Measurements from ENCODE around the gene RRAD. TPM values are rescaled to one million over a fixed set of nuclear protein-coding genes. Genes with fewer than 3 reads are reported as not detected.
"Not testable (repeated sequence)": the region's sequence is repeated elsewhere in the genome, so short reads cannot be mapped to it uniquely, and the experiment has no call there.

The RRAD gene
- total RNA-seq, 1 donor from 2014 or later, result 40.2 TPM

DNA sequence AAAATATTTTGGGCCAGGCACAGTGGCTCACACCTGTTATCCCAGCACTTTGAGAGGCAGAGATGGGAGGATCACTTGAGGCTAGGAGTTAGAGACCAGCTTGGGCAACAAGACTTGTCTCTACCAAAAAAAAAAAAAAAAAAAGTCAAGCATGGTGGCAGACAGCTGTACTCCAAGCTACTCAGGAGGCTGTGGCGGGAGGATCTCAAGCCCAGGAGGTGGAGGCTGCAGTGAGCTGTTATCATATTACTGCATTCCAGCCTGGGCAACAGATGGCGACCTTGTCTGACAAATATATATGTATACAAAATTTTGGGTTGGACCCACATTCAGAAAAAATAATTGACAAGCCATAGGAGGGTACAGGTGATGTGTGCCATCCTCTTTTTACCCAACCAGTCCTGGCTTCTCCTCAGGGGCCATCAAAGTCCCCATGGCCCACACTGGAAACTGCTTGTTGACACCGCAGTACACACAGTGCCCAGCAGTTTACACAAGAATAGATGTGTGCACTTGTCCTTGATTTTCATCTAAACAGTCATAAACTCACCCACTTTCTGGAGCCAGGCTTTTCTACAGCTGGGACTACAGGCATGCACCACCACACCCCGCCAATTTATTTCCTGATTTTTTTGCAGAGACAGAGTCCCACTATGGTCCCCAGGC lies 11.7 kb upstream of the RRAD start:
- H3K4me3 ChIP-seq (ENCODE audit: low read depth, low read length), result no peak overlapping the region
- no peak for DNase-seq (ENCODE audit: low read depth)
- TF ChIP-seq, protein P1, sequence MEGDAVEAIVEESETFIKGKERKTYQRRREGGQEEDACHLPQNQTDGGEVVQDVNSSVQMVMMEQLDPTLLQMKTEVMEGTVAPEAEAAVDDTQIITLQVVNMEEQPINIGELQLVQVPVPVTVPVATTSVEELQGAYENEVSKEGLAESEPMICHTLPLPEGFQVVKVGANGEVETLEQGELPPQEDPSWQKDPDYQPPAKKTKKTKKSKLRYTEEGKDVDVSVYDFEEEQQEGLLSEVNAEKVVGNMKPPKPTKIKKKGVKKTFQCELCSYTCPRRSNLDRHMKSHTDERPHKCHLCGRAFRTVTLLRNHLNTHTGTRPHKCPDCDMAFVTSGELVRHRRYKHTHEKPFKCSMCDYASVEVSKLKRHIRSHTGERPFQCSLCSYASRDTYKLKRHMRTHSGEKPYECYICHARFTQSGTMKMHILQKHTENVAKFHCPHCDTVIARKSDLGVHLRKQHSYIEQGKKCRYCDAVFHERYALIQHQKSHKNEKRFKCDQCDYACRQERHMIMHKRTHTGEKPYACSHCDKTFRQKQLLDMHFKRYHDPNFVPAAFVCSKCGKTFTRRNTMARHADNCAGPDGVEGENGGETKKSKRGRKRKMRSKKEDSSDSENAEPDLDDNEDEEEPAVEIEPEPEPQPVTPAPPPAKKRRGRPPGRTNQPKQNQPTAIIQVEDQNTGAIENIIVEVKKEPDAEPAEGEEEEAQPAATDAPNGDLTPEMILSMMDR (conservative IDR thresholded peaks at IDR 0.05; ENCODE audit: low read depth, low read length), result no peak

DNA sequence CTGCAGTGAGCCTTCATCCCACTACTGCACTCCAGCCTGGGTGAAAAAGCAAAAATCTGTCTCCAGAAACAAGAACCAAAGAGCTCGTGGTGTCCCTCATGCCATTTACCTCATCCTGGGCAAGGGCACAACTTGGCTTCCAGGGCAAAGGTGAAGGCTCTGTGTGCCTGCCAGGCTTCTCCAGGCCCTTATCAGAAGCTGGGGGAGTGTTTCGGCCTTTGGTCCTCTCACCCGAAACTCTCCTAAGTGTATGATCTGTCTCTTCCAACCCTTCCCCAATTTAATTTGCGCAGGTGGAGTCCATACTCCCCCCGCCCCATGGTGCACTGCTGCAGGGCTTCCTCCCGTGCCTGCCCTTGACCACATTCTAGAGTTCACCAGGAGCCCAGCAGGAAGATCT lies 11.1 kb upstream of the RRAD start:
- TF ChIP-seq, protein P1 (conservative IDR thresholded peaks at IDR 0.05; ENCODE audit: low read depth, low read length), result no peak
- H3K4me3 ChIP-seq (ENCODE audit: low read depth, low read length), result peak overlapping the region; percentile 78
- DNase-seq (ENCODE audit: low read depth), result no peak

DNA sequence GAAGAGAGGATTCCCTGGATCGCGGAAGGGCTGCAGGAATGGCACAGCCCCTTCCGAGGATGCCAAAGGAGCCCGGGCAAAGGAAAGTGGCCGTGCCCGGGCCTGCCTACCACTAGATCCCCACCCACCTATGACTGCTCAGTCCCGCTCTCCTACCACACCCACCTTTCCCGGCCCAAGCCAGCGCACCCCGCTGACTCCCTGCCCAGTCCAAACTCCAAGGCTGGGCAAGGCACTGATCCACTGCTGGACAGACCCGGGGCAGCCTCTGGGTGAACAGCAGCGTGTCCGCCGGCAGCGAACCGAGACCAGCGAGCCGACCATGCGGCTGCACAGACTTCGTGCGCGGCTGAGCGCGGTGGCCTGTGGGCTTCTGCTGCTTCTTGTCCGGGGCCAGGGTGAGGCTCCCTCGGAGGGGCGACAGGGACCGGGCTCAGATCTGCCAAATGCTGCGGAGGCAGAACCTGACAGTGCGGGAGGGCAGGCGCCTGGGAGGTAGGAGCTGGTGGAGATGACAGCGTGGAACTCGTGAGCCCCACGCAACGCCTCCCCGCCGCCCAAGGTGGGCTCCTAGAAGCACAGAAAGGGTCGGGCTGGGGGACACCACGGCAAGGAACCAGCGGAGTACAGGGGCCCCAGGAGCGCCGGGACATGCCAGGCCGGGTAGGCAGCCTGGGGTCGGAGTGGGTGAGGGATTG lies 10.1 kb upstream of the RRAD start, which contains the start of gene CES2:
Gene CES2, plus strand, starts transcription at position 203 of the 698 bp plus-strand sequence. Its CDS starts 120 bp downstream, at position 323.
- DNase-seq (ENCODE audit: low read depth), result no peak
- TF ChIP-seq, protein P1 (conservative IDR thresholded peaks at IDR 0.05; ENCODE audit: low read depth, low read length), result no peak
- H3K4me3 ChIP-seq (ENCODE audit: low read depth, low read length), result peak within 1 kb of the TSS; percentile 78

DNA sequence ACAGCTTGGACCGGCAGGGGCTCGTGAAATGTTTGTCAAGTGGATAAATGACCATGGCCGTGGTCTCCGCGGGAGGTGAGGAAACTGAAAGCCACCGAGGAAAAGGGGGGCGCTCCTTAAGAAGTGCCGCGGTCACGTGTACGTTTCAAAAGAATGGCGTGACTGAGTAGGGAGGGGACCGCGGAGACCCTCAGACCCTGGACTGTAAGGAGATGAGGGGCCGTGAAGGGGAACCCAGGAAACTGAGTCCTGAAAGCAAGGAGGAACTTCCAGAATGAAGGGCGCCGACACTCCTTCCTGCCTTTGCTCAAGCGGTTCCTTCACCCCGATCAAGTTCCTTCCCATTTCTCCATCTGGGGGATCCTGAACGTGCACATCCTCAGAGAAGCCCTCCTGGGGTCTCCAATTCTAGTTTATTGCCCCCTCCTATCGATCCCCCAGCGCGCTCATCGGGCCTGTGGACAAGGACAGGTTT lies 9.5 kb upstream of the RRAD start:
- DNase-seq (ENCODE audit: low read depth), result not testable (repeated sequence)
- peak overlapping the region; percentile 78 for H3K4me3 ChIP-seq (ENCODE audit: low read depth, low read length)

DNA sequence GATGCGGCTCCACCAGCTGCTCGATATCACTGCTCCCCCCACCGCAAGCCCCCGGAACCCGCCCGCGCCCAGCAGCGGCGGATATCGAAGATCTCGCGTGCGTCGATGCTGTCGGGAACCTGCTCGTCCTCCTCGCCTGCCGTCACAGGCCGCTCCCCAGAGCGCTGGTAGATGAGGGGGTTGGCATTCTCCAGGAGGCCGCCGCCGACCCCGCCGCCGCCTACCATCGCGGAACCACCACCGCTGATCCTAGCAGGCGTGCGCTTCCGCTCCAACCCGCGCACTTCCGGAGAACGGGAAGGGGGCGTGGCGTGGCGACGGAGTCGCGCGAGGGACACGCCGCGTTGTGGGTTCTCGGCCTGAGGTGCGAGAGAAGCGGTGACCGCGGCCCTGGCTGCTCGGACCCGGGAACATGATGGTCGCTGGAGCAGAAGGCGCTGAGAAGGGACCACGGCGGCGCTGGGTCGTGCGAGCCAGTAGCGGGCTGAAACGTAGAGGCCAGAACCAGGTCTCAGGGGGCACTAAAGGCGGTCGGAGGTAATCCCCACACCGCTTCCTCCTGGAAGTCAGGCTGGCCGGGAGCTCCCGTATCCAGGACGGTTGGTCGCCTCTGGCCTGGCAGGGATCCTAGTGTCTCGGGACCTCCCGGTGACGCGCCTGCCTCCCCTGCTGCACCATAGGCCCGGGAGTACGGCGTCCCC lies 9.0 kb upstream of the RRAD start, which contains the start of gene CIAO2B:
Gene CIAO2B, minus strand, starts transcription at position 265 of the 701 bp plus-strand sequence. Its CDS starts 38 bp downstream, at position 227.
- TF ChIP-seq, protein P1 (conservative IDR thresholded peaks at IDR 0.05; ENCODE audit: low read depth, low read length), result no peak
- DNase-seq (ENCODE audit: low read depth), result no peak
- peak within 1 kb of the TSS; percentile 78 for H3K4me3 ChIP-seq (ENCODE audit: low read depth, low read length)

DNA sequence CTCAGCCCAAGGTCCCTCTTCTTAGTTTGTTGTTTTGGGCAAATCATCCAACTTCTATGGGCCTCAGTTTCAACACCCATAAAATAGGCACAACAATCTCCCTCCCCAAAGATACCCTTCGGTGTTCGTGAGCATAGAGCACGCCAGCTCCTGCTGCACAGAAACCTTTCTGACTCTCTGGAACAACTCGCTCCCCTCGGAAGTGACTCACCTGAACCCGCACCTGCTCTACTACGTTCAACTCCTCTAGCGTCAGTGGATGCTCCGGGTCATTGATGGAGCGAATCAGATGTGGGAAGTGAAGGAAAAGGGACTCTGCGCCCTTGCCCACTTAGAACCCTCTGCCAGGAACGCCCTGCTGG lies 8.4 kb upstream of the RRAD start:
- no peak for DNase-seq (ENCODE audit: low read depth)
- TF ChIP-seq, protein P1 (conservative IDR thresholded peaks at IDR 0.05; ENCODE audit: low read depth, low read length), result no peak
- H3K4me3 ChIP-seq (ENCODE audit: low read depth, low read length), result peak overlapping the region; percentile 78

DNA sequence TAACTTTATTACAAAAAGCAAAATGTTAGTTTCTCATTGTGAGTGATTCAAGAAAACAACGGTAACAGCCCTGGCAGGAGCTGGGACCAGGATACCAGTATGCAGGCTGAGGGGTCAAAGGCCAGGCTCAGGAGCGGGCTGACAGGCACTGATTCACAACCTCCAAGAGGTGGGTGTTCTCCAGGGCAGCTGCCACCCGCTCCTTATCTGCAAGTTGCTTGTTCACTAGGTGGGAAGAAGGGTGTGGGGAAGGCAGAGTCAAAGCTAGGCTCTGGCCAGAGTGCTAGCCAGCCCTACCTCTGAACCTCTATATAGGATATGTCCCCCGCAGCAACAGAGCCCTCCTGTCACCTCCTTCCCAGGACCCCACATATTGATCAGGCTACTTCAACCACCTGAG lies 6.7 kb upstream of the RRAD start:
- TF ChIP-seq, protein P1 (conservative IDR thresholded peaks at IDR 0.05; ENCODE audit: low read depth, low read length), result no peak
- no peak for DNase-seq (ENCODE audit: low read depth)
- H3K4me3 ChIP-seq (ENCODE audit: low read depth, low read length), result no peak overlapping the region
